ENCODE results near the gene HGFAC. TPM values are rescaled to one million over a fixed set of nuclear protein-coding genes. Genes with fewer than 3 reads are reported as not detected.

The HGFAC gene
- total and polyA plus RNA-seq, 2 experiments from 2014 or later = 2.0 to 2.3 TPM

GRCh38 chr4:3485886-3486540 lies 44.2 kb downstream of the HGFAC start:
- Histone ChIP-seq H3K27ac (no peak overlapping the region), H3K4me3 (no peak overlapping the region), H3K36me3 (no peaks in the 10 kb centered on the region), H3K27me3 (no peaks in the 10 kb centered on the region), H3K4me1 (ENCODE audit: low read depth) (peaks cover 21% of the 10 kb centered on the region), H3K9me3 (ENCODE audit: low read depth) (no peaks in the 10 kb centered on the region)
- no peak for DNase-seq (ENCODE audit: low read depth in 1 of 2, low spot score in 1 of 2)
- TF ChIP-seq, protein P1, sequence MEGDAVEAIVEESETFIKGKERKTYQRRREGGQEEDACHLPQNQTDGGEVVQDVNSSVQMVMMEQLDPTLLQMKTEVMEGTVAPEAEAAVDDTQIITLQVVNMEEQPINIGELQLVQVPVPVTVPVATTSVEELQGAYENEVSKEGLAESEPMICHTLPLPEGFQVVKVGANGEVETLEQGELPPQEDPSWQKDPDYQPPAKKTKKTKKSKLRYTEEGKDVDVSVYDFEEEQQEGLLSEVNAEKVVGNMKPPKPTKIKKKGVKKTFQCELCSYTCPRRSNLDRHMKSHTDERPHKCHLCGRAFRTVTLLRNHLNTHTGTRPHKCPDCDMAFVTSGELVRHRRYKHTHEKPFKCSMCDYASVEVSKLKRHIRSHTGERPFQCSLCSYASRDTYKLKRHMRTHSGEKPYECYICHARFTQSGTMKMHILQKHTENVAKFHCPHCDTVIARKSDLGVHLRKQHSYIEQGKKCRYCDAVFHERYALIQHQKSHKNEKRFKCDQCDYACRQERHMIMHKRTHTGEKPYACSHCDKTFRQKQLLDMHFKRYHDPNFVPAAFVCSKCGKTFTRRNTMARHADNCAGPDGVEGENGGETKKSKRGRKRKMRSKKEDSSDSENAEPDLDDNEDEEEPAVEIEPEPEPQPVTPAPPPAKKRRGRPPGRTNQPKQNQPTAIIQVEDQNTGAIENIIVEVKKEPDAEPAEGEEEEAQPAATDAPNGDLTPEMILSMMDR (IDR thresholded peaks at IDR 0.05; ENCODE audit: low read depth, low read length) = no peak

GRCh38 chr4:3486541-3487540 lies 45.1 kb downstream of the HGFAC start:
- H3K36me3 ChIP-seq = no peaks in the 10 kb centered on the region
- peak in 1 of 2 donors; percentile 61 for DNase-seq (ENCODE audit: low read depth in 1 of 2, low spot score in 1 of 2)
- H3K4me3 ChIP-seq = no peak overlapping the region
- TF ChIP-seq, protein P1 (IDR thresholded peaks at IDR 0.05; ENCODE audit: low read depth, low read length) = no peak
- peaks cover 13% of the 10 kb centered on the region for H3K4me1 ChIP-seq (ENCODE audit: low read depth)
- peaks cover 2% of the 10 kb centered on the region for H3K27me3 ChIP-seq
- H3K9me3 ChIP-seq (ENCODE audit: low read depth) = no peaks in the 10 kb centered on the region
- no peak overlapping the region for H3K27ac ChIP-seq

GRCh38 chr4:3487861-3488260 lies 46.1 kb downstream of the HGFAC start:
- H3K27ac ChIP-seq = no peak overlapping the region
- H3K4me1 ChIP-seq (ENCODE audit: low read depth) = peaks cover 13% of the 10 kb centered on the region
- TF ChIP-seq, protein P1 (IDR thresholded peaks at IDR 0.05; ENCODE audit: low read depth, low read length) = no peak
- peaks cover 7% of the 10 kb centered on the region for H3K27me3 ChIP-seq
- H3K4me3 ChIP-seq = no peak overlapping the region
- no peaks in the 10 kb centered on the region for H3K9me3 ChIP-seq (ENCODE audit: low read depth)
- no peaks in the 10 kb centered on the region for H3K36me3 ChIP-seq
- no peak for DNase-seq (ENCODE audit: low read depth in 1 of 2, low spot score in 1 of 2)

- Histone ChIP-seq H3K4me1 (ENCODE audit: low read depth) (peaks cover 8% of the 10 kb centered on the region), H3K4me3 (no peak overlapping the region), H3K27ac (no peak overlapping the region), H3K9me3 (ENCODE audit: low read depth) (no peaks in the 10 kb centered on the region), H3K36me3 (no peaks in the 10 kb centered on the region), H3K27me3 (peaks cover 7% of the 10 kb centered on the region)
- TF ChIP-seq, protein P1 (IDR thresholded peaks at IDR 0.05; ENCODE audit: low read depth, low read length) = no peak
- DNase-seq (ENCODE audit: low read depth in 1 of 2, low spot score in 1 of 2) = no peak
Observed at GRCh38 chr4:3488820-3489219, 47.1 kb downstream of the HGFAC start.

- Histone ChIP-seq H3K4me3 (no peak overlapping the region), H3K27me3 (peaks cover 7% of the 10 kb centered on the region), H3K36me3 (no peaks in the 10 kb centered on the region), H3K4me1 (ENCODE audit: low read depth) (peaks cover 14% of the 10 kb centered on the region), H3K9me3 (ENCODE audit: low read depth) (no peaks in the 10 kb centered on the region), H3K27ac (no peak overlapping the region)
- TF ChIP-seq, protein P1 (IDR thresholded peaks at IDR 0.05; ENCODE audit: low read depth, low read length) = no peak
- no peak for DNase-seq (ENCODE audit: low read depth in 1 of 2, low spot score in 1 of 2)
Observed at GRCh38 chr4:3489451-3489962, 47.7 kb downstream of the HGFAC start.

All from cardiac muscle cell (in vitro differentiated cells and primary cell).